NK-92 treated with Interleukin-12 subunit alpha and Interleukin-12 subunit beta, amount 100 ng/mL, for 24 hours (cell line): ENCODE results near the gene TMEM63C.

ENCODE experiments used
- DNase-seq: peaks from one replicate; lab custom pipeline; 2025; lab: John Stamatoyannopoulos, UW

TMEM63C gene

GRCh38 chr14:77259025-77259715, 77.6 kb downstream of the TMEM63C start:
- no peak for DNase-seq

GRCh38 chr14:77260199-77260598, 78.6 kb downstream of the TMEM63C start:
- no peak for DNase-seq

GRCh38 chr14:77260631-77261030, 79.0 kb downstream of the TMEM63C start:
- no peak for DNase-seq

GRCh38 chr14:77264466-77265186, 83.0 kb downstream of the TMEM63C start:
- no peak for DNase-seq

GRCh38 chr14:77265187-77265515, 83.6 kb downstream of the TMEM63C start:
- no peak for DNase-seq

- DNase-seq, result no peak
These were observed 84.2 kb downstream of the TMEM63C start for GRCh38 chr14:77265561-77266335.

- no peak for DNase-seq
These were observed 84.7 kb downstream of the TMEM63C start for GRCh38 chr14:77266336-77266735.

- DNase-seq, result no peak
These were observed 86.5 kb downstream of the TMEM63C start for GRCh38 chr14:77267937-77268699.

- DNase-seq, result no peak
These were observed 87.5 kb downstream of the TMEM63C start for GRCh38 chr14:77268989-77269600.

- DNase-seq, result no peak
These were observed 88.9 kb downstream of the TMEM63C start for GRCh38 chr14:77270361-77271112.

GRCh38 chr14:77271113-77271710, 89.6 kb downstream of the TMEM63C start, which contains the start of gene NGB:
Gene NGB, minus strand, starts transcription at chr14:77271206. Its CDS starts 269 bp downstream, at chr14:77270937.
- no peak for DNase-seq

GRCh38 chr14:77272261-77272660, 90.7 kb downstream of the TMEM63C start:
- DNase-seq, result no peak

- DNase-seq, result no peak
These were observed 92.2 kb downstream of the TMEM63C start for GRCh38 chr14:77273796-77274195.

GRCh38 chr14:77275041-77275580, 93.5 kb downstream of the TMEM63C start:
- no peak for DNase-seq

- DNase-seq, result no peak
These were observed 94.0 kb downstream of the TMEM63C start for GRCh38 chr14:77275601-77276017.

GRCh38 chr14:77276295-77276935, 94.8 kb downstream of the TMEM63C start:
- no peak for DNase-seq

GRCh38 chr14:77276959-77277358, 95.4 kb downstream of the TMEM63C start:
- DNase-seq, result no peak

GRCh38 chr14:77278461-77279230, 97.0 kb downstream of the TMEM63C start:
- DNase-seq, result no peak

- DNase-seq, result no peak
These were observed 98.1 kb downstream of the TMEM63C start for GRCh38 chr14:77279719-77280118.
